Body of pancreas (tissue), 4 donors: Measurements from ENCODE around the gene SHROOM1.
A peak's percentile ranks its signal among the peaks of the same experiment; 100 is the strongest.

Experiments
- POLR2A ChIP-seq, 3 donors: fragments of 450-650 bp; IDR thresholded peaks; one replicate each; pipeline ENCODE4 v1.6.1; 2016; ENCODE audit warnings: antibody characterized with exemption in 3 of 3, mild to moderate bottlenecking in 2 of 3
- TF ChIP-seq, protein P1 (sequence below), 7 experiments: fragments of 450-650 bp in 4 of 7; fragments of 200-600 bp in 3 of 7; sonication (generic) in 3 of 7; IDR thresholded peaks; one replicate each; pipeline ENCODE4 v1.5.1; 2016 to 2019; ENCODE audit warnings: antibody characterized with exemption in 7 of 7

DNA sequence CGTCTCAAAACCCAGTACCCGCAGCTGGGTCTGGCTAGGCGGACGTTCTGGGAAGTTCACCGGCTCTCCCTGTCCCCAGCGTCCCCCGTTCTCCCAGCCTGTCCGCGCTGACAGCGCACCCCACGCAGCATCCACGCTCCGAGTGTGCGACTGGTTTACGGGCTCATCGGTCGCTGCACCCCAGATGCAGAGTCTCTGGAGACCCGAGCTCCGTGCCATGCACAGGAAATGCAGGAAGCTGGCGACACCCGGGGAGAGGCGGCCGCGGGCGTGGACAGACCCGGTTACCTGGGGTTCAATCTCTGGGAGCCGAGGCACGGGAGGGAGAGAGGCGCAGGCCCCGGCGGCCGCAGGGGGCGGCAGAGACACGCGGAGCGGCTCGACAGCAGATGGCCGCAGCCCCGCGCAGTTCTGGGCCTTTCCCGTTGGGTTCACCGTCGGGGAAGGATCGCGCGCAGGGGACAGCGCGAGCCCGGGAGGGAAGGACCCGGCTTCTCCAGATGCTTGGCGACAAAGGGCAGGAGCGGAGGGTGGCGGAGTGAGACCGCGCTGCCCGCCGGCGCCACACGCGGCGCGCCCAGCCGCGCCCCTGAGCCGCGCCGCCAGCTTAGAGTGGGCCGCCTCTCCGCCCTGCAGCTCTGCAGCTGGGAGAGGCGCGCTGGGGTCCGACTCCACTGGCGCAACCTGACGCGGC is 558 bp downstream of the SHROOM1 start:
- TF ChIP-seq, protein P1, sequence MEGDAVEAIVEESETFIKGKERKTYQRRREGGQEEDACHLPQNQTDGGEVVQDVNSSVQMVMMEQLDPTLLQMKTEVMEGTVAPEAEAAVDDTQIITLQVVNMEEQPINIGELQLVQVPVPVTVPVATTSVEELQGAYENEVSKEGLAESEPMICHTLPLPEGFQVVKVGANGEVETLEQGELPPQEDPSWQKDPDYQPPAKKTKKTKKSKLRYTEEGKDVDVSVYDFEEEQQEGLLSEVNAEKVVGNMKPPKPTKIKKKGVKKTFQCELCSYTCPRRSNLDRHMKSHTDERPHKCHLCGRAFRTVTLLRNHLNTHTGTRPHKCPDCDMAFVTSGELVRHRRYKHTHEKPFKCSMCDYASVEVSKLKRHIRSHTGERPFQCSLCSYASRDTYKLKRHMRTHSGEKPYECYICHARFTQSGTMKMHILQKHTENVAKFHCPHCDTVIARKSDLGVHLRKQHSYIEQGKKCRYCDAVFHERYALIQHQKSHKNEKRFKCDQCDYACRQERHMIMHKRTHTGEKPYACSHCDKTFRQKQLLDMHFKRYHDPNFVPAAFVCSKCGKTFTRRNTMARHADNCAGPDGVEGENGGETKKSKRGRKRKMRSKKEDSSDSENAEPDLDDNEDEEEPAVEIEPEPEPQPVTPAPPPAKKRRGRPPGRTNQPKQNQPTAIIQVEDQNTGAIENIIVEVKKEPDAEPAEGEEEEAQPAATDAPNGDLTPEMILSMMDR (IDR thresholded peaks at IDR 0.05), result peak; percentile 90 to 94 (median 93)
- peak in 1 of 3 donors; percentile 48 for TF ChIP-seq POLR2A (IDR thresholded peaks at IDR 0.05)
